Mucosa of descending colon (tissue), 3 donors: ENCODE results near the gene IRF1. TPM values are rescaled to one million over a fixed set of nuclear protein-coding genes. Genes with fewer than 3 reads are reported as not detected.
A peak's percentile ranks its signal among the peaks of the same experiment; 100 is the strongest.

Experiments
- ATAC-seq: fragments of 200-7000 bp; cut with Tn5 transposase; one replicate; pipeline ENCODE4 v1.9.1; 2020; ENCODE audit warnings: mild to moderate bottlenecking, moderate library complexity
- DNase-seq, 3 donors: peaks; one replicate each; pipeline ENCODE4 v3.0.0-alpha.2; 2020
- H3K36me3 ChIP-seq: fragments of 200-600 bp; one replicate; pipeline ENCODE4 v1.8.0; 2021; ENCODE audit warnings: low read depth, mild to moderate bottlenecking
- H3K4me1 ChIP-seq: fragments of 200-600 bp; one replicate; pipeline ENCODE4 v1.8.0; 2021; ENCODE audit warnings: low read depth, mild to moderate bottlenecking
- H3K4me3 ChIP-seq: fragments of 200-600 bp; one replicate; pipeline ENCODE4 v1.8.0; 2021; ENCODE audit warnings: mild to moderate bottlenecking
- H3K9me3 ChIP-seq: fragments of 200-600 bp; one replicate; pipeline ENCODE4 v1.8.0; 2021; ENCODE audit warnings: mild to moderate bottlenecking
- intact Hi-C, 2 donors: fragments of 100-400 bp; cut with DNase I in 1 of 2; cut with micrococcal nuclease in 1 of 2; formaldehyde crosslinking; loops; one replicate each; pipeline versions ENCODE4 v1.11.0 to v1.11.1; 2022; cut with DNase I, micrococcal nuclease
- total RNA-seq, 3 donors: library from RNA; stranded (reverse); fragmentation: NEBNext Ultra II Directional in 2 of 3; extraction: Animal tissue kit (Norgen Biotek cat#: 25700) in 2 of 3; gene quantifications; one replicate each; pipeline versions ENCODE4 v1.2.1 to v1.2.4, GENCODE V29; 2021 to 2023
- TF ChIP-seq, protein P1 (sequence below): fragments of 200-600 bp; IDR thresholded peaks from one replicate; pipeline ENCODE4 v1.8.0; 2022; ENCODE audit warnings: antibody characterized with exemption, mild to moderate bottlenecking
- donor health status: DM: no; HTN: no; CAD: no; lungs with moderate emphysema.
- donor health status: DM: no; HTN: no; CAD: no.
- donor health status: DM: no; HTN: yes; CAD: no.

IRF1 gene
- total RNA-seq, 3 donors from 2014 or later = 89.4 to 172 (median 143) TPM

DNA sequence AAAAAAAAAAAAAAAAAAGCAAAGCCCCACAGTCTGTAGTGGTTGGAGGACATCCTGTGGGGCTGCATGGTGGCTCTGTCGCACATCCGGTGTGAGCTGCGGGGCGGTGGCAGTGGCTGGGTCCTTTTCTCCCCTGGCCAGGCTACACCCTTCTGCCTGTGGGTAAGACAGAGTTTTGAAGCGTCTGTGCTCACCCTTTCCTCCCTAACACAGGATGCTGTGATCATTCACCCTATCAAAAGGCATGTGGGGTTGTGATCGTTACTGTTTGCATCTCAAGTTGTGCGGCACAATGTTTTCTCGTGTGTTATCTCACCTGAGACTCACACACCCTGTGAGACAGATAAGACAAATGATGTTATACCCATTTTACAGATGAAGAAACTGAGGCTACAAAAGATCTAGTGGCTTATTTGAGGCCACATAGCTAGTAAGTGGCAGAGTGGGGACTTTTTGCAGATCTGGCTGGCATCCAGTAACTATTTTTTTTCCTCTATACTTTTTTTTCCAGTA, 17.5 kb downstream of the IRF1 start:
- DNase-seq = peak in 2 of 3 donors; percentile 67 to 89
- no peaks in the 10 kb centered on the region for H3K36me3 ChIP-seq
- intact Hi-C loops = no loop called here
- H3K4me3 ChIP-seq = no peak overlapping the region
- peak; percentile 44 for ATAC-seq
- TF ChIP-seq, protein P1, sequence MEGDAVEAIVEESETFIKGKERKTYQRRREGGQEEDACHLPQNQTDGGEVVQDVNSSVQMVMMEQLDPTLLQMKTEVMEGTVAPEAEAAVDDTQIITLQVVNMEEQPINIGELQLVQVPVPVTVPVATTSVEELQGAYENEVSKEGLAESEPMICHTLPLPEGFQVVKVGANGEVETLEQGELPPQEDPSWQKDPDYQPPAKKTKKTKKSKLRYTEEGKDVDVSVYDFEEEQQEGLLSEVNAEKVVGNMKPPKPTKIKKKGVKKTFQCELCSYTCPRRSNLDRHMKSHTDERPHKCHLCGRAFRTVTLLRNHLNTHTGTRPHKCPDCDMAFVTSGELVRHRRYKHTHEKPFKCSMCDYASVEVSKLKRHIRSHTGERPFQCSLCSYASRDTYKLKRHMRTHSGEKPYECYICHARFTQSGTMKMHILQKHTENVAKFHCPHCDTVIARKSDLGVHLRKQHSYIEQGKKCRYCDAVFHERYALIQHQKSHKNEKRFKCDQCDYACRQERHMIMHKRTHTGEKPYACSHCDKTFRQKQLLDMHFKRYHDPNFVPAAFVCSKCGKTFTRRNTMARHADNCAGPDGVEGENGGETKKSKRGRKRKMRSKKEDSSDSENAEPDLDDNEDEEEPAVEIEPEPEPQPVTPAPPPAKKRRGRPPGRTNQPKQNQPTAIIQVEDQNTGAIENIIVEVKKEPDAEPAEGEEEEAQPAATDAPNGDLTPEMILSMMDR = no peak
- H3K4me1 ChIP-seq = peaks cover 37% of the 10 kb centered on the region
- no peaks in the 10 kb centered on the region for H3K9me3 ChIP-seq

DNA sequence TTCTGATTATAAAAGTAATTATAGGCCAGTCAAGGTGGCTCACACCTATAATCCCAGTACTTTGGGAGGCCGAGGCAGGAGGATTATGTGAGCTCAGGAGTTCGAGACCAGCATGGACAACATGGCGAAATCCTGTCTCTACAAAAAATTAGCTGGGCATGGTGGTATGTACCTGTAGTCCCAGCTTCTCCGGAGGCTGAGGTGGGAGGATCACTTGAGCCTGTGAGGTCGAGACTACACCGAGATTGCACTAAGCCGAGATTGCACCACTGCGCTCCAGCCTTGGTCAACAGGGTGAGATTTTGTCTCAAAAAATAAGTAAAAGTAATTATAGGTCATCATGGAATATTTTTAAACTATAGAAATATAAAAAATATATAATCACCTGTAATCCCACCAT, 18.1 kb downstream of the IRF1 start:
- intact Hi-C loops = no loop called here
- H3K4me1 ChIP-seq = peaks cover 30% of the 10 kb centered on the region
- H3K36me3 ChIP-seq = no peaks in the 10 kb centered on the region
- H3K4me3 ChIP-seq = no peak overlapping the region
- DNase-seq (no peak), ATAC-seq (no peak)
- TF ChIP-seq, protein P1 = no peak
- H3K9me3 ChIP-seq = no peaks in the 10 kb centered on the region

DNA sequence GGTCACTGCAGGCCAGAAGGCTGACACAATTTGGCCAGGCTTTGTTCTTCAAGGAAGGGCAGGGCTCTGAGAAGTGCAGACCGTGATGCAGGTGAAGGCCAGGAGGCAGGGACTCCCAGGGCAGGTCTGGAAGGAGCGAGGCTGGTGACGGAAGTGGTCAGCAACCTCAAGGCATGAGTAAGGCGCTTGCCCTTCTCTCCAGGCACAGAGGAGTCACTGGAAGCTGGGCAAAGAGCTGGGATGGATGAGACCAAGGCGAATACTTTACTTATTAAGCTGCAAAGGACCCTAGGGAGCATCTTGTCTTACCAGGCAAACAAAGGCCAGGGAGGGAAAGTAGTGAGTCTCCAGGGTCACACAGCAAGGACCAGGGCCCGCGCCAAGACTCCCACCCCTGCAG, 18.6 kb downstream of the IRF1 start:
- ATAC-seq (no peak), DNase-seq (peak in 2 of 3 donors; percentile 31 to 51)
- intact Hi-C loops = no loop called here
- Histone ChIP-seq H3K9me3 (no peaks in the 10 kb centered on the region), H3K4me1 (peaks cover 26% of the 10 kb centered on the region), H3K4me3 (no peak overlapping the region), H3K36me3 (no peaks in the 10 kb centered on the region)
- TF ChIP-seq, protein P1 = no peak

DNA sequence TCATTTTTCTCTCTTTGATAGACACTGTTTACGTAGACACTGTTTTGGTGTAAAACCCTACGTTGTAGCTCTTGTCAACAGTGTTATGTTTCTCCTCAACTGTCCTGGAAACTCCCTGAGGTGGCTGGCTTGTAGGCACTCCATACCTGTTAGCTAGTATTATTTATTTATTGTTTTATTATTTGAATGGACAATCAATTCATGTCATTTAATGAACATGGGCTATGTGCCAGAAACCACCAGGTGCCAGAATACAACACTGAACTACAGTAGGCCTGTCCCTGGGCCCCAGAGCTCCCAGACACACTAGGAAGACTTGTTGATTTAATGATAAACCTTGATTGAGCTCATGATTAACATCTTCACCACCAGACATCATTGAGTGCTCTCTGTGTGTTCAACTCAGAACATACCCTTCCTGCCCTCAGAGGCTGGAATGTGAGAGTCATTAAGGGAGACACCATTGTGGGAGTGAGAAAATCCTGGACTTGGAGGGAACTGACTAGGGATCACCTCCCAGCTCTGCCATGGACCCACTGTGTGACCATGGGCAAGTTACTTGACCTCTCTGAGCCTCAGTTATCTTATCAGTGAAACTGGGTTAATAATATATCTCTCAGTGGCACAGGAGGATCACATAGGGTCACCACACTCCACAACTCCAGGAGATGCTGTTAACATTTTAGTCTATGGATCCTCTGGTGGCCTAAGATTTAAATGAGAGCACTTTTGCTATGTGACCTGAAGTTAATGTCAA, 19.2 kb downstream of the IRF1 start:
- intact Hi-C loops = no loop called here
- H3K9me3 ChIP-seq = no peaks in the 10 kb centered on the region
- no peaks in the 10 kb centered on the region for H3K36me3 ChIP-seq
- DNase-seq (peak in 1 of 3 donors; percentile 14), ATAC-seq (no peak)
- peaks cover 22% of the 10 kb centered on the region for H3K4me1 ChIP-seq
- no peak overlapping the region for H3K4me3 ChIP-seq
- TF ChIP-seq, protein P1 = no peak

DNA sequence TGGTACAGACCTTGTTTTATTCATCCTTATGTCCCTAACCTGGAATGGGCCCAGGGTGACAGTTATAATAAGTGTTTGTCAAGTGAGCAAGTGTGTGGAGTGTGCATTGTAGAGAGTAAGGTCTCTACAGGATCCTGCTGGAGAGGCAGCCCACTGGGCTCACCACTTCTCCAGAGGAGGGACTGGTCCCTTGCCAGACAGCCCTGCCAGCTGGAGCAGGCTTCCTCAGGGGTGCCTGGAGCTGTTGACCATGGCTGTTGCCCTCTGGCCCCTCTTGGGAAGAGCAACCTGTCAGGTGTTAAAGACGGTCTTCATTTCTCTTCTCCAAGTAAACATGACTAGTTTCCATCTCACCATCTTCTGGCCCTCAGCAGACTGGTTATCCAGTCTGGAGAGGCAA, 20.0 kb downstream of the IRF1 start:
- TF ChIP-seq, protein P1 = no peak

More for the DNA sequence above, 20.0 kb downstream of the IRF1 start:
- intact Hi-C loops = no loop called here
- DNase-seq = peak in 1 of 3 donors; percentile 22
- no peak for ATAC-seq
- no peak overlapping the region for H3K4me3 ChIP-seq
- H3K36me3 ChIP-seq = no peaks in the 10 kb centered on the region
- peaks cover 19% of the 10 kb centered on the region for H3K4me1 ChIP-seq
- H3K9me3 ChIP-seq = no peaks in the 10 kb centered on the region
